HG03432 (cell line): ENCODE measurements around the gene PLD6.
"Not testable (repeated sequence)": the region's sequence is repeated elsewhere in the genome, so short reads cannot be mapped to it uniquely, and the experiment has no call there.

Source experiments
- ATAC-seq: cut with Tn5 transposase; IDR thresholded peaks from one replicate; pipeline ENCODE4 v1.9.1; 2021; ENCODE audit warnings: mild to moderate bottlenecking, moderate library complexity; ENCODE audit not compliant: unreplicated experiment

The PLD6 gene

GRCh38 chr17:17206124-17206912, at the start of gene PLD6:
Gene PLD6 (minus strand): TSS chr17:17206333. CDS start chr17:17206286, 47 bp downstream.
- ATAC-seq: peak; percentile 58

- not testable (repeated sequence) for ATAC-seq
Observed at GRCh38 chr17:17255689-17256088, 49.6 kb upstream of the PLD6 start.

GRCh38 chr17:17254036-17254435, 47.9 kb upstream of the PLD6 start:
- ATAC-seq: no peak

GRCh38 chr17:17253406-17253805, 47.3 kb upstream of the PLD6 start:
- ATAC-seq: no peak

- ATAC-seq: no peak
Observed at GRCh38 chr17:17252149-17252661, 46.1 kb upstream of the PLD6 start.

GRCh38 chr17:17246879-17247278, 40.7 kb upstream of the PLD6 start:
- no peak for ATAC-seq

GRCh38 chr17:17243163-17243562, 37.0 kb upstream of the PLD6 start:
- ATAC-seq: no peak

GRCh38 chr17:17242246-17242645, 36.1 kb upstream of the PLD6 start:
- ATAC-seq: no peak

GRCh38 chr17:17241656-17242055, 35.5 kb upstream of the PLD6 start:
- no peak for ATAC-seq

- no peak for ATAC-seq
Observed at GRCh38 chr17:17239832-17240231, 33.7 kb upstream of the PLD6 start.

GRCh38 chr17:17237026-17237799, 31.1 kb upstream of the PLD6 start, which contains the start of gene FLCN:
Gene FLCN (minus strand): TSS chr17:17237168. CDS start chr17:17228137, 9,031 bp downstream.
- peak; percentile 87 for ATAC-seq

- peak; percentile 13 for ATAC-seq
Observed at GRCh38 chr17:17236295-17237025, 30.3 kb upstream of the PLD6 start.

- ATAC-seq: no peak
Observed at GRCh38 chr17:17235212-17236174, 29.4 kb upstream of the PLD6 start.

GRCh38 chr17:17232303-17232621, 26.1 kb upstream of the PLD6 start:
- no peak for ATAC-seq

GRCh38 chr17:17231621-17232302, 25.6 kb upstream of the PLD6 start:
- no peak for ATAC-seq

- ATAC-seq: no peak
Observed at GRCh38 chr17:17229416-17230384, 23.6 kb upstream of the PLD6 start.

GRCh38 chr17:17228521-17229279, 22.6 kb upstream of the PLD6 start:
- ATAC-seq: no peak
